ENCODE measurements around the gene FSHB. TPM values are rescaled to one million over a fixed set of nuclear protein-coding genes. Genes with fewer than 3 reads are reported as not detected.

The FSHB gene
- total RNA-seq, 1 donor from 2014 or later, result not detected

DNA sequence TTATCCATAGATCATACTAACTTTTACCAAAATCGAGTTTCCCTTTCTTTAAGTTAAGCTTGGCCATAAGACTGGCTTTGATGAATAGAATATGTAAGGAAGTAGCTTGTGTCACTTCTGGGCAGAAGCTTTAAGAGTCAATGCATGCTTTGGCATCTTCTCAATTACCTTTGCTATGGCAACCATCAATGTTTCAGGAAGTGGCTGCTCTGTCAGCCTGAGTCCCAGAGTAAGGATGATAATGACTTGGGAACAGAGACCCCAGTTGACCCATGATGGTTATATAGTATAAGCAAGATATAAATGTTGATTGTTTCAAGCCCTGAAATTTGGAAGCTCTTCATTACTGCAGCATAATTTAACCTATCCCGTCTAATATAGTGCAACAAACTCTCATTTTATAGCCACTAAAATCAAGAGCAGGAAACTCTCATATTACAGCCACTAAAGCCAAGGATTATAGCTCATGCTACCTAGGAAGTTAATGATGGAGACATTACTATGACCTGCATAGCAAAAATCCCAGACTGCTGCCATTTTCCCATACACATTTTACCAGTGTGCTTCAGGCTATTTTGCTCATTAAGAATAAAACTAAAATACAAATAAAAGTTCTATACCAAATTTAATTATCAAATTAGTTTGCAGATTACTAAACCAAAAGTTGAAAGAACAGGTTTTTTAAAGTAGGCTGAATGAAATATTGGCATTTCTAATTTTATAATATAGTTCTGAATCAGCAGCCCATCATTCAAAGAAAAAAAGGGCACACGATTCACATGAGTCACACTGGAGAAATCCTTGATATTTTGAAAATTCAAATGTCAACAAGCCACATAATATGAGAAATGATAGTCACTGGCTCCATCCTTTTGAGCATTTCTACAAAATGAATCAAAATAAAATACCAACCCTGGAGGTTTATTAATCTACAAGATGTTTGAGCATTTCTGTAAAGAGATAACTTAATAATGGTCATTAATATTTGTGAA, 23.8 kb downstream of the FSHB start:
- DNase-seq (ENCODE audit: low spot score in 2 of 2, unreplicated experiment in 2 of 2), result no peak
- peaks cover 4% of the 10 kb centered on the region for H3K4me1 Mint-ChIP-seq
- peaks cover 36% of the 10 kb centered on the region for H3K27me3 Mint-ChIP-seq (ENCODE audit: low read depth)
- H3K4me3 Mint-ChIP-seq, result no peak overlapping the region
- TF ChIP-seq CTCF (IDR thresholded peaks at IDR 0.05; ENCODE audit: unreplicated experiment), result no peak
- no peaks in the 10 kb centered on the region for H3K36me3 Mint-ChIP-seq
- no peak overlapping the region for H3K27ac Mint-ChIP-seq
- no peaks in the 10 kb centered on the region for H3K9me3 Mint-ChIP-seq

- H3K36me3 Mint-ChIP-seq, result no peaks in the 10 kb centered on the region
- no peak overlapping the region for H3K27ac Mint-ChIP-seq
- no peak overlapping the region for H3K4me3 Mint-ChIP-seq
- H3K4me1 Mint-ChIP-seq, result peaks cover 4% of the 10 kb centered on the region
- no peaks in the 10 kb centered on the region for H3K9me3 Mint-ChIP-seq
- TF ChIP-seq CTCF (IDR thresholded peaks at IDR 0.05; ENCODE audit: unreplicated experiment), result no peak
- DNase-seq (ENCODE audit: low spot score in 2 of 2, unreplicated experiment in 2 of 2), result no peak
- peaks cover 37% of the 10 kb centered on the region for H3K27me3 Mint-ChIP-seq (ENCODE audit: low read depth)
Observed at GRCh38 chr11:30255637-30256036, 24.8 kb downstream of the FSHB start.

GRCh38 chr11:30257058-30257457, 26.2 kb downstream of the FSHB start:
- H3K27ac Mint-ChIP-seq, result no peak overlapping the region

DNA sequence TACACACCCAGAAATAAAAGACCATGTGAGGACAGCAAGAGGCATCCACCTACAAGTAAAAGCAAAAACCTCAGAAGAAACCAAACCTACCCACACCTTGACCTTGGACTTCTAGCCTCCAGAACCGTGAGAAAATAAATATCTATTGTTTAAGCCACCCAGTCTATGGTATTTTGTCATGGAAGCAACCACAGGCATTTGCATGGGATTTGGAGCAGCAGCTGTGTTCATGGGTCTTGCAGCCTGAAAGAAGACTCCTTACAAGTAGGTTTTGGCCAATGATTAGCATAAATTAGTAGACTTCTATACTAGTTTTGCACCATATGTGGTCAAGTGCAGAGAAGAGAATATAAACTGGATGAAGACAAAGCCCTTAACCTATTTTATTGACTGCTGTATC, 27.9 kb downstream of the FSHB start:
- Mint-ChIP-seq H3K9me3 (peaks cover 5% of the 10 kb centered on the region), H3K36me3 (no peaks in the 10 kb centered on the region), H3K4me3 (no peak overlapping the region), H3K4me1 (peaks cover 4% of the 10 kb centered on the region), H3K27me3 (ENCODE audit: low read depth) (peaks cover 44% of the 10 kb centered on the region), H3K27ac (no peak overlapping the region)
- no peak for DNase-seq (ENCODE audit: low spot score in 2 of 2, unreplicated experiment in 2 of 2)
- TF ChIP-seq CTCF (IDR thresholded peaks at IDR 0.05; ENCODE audit: unreplicated experiment), result no peak

More at GRCh38 chr11:30257058-30257457, 26.2 kb downstream of the FSHB start:
- no peak for DNase-seq (ENCODE audit: low spot score in 2 of 2, unreplicated experiment in 2 of 2)
- Mint-ChIP-seq H3K27me3 (ENCODE audit: low read depth) (peaks cover 40% of the 10 kb centered on the region), H3K4me1 (peaks cover 4% of the 10 kb centered on the region), H3K9me3 (no peaks in the 10 kb centered on the region), H3K36me3 (no peaks in the 10 kb centered on the region), H3K4me3 (no peak overlapping the region)
- TF ChIP-seq CTCF (IDR thresholded peaks at IDR 0.05; ENCODE audit: unreplicated experiment), result no peak

DNA sequence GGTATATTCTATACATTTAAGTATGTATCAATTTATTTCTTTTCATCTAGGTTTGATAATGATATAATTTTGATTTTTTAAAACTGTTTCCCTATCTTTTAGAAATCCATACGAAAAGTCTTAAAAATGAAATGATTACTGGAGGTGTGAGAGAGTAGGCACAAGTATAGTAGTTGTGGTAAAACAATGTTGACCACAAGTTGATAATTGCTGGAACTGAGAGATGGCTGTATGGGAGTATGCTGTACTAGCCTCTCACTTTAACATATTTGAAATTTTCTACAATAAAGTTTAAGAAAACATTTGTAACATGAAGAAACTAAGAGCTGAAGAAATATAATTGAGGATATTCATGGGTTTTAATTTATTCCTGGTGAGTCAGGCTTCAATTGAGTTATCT, 30.0 kb downstream of the FSHB start:
- Mint-ChIP-seq H3K4me3 (no peak overlapping the region), H3K27me3 (ENCODE audit: low read depth) (peaks cover 38% of the 10 kb centered on the region), H3K9me3 (peaks cover 10% of the 10 kb centered on the region), H3K27ac (no peak overlapping the region), H3K36me3 (no peaks in the 10 kb centered on the region), H3K4me1 (no peaks in the 10 kb centered on the region)
- TF ChIP-seq CTCF (IDR thresholded peaks at IDR 0.05; ENCODE audit: unreplicated experiment), result no peak
- DNase-seq (ENCODE audit: low spot score in 2 of 2, unreplicated experiment in 2 of 2), result no peak

Data from mesothelial cell of epicardium (in vitro differentiated cells).